HG03095 (cell line): ENCODE results near the gene PPIL1.

ENCODE experiments used
- ATAC-seq: cut with Tn5 transposase; IDR thresholded peaks from one replicate; pipeline ENCODE4 v1.9.1; 2021; ENCODE audit warnings: moderate library complexity; ENCODE audit not compliant: unreplicated experiment

Gene PPIL1

DNA sequence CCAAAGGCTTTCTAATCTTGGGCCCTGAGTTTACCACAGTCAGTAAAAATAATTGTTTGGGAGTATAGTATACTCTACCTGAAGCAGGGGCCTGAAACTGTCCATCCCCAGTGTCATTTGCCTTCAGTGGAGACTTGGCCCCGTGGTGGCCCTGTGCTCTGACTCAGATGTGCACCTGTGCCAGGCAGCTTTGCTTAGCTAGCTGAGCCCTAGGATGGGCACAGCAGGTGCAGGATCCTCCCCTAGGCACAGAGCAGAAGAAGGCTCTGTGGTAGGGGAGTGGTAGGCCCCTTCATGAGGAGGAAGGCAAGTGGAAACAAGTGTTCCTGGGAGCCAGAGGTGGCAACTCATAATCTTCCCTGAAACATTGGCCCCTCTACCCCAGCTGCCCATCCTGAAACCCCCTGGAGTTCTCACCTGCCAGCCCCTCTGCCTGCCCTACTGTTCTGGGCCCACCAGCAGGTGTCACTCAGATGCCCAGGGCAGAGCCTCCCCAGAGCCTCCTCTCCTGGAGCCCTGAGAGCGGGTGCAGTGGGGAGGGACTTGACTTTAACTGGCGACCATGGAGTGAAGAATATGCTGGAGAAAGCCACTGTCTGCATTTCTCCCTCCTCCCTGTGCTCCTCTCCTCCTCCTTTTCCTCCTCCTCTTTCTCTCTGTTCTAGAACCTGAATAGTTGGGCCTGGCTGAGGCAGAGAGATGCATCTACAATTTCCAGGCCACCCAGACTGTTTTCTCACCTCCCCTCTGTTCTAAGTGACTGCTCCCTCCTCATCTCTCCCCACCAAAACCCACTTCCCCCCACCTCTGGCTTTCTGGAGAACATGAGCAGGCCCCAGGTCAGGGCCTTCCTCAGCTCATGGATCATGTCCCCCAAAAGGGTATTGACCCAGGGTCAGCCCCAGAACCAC lies 38.2 kb downstream of the PPIL1 start:
- ATAC-seq: no peak

DNA sequence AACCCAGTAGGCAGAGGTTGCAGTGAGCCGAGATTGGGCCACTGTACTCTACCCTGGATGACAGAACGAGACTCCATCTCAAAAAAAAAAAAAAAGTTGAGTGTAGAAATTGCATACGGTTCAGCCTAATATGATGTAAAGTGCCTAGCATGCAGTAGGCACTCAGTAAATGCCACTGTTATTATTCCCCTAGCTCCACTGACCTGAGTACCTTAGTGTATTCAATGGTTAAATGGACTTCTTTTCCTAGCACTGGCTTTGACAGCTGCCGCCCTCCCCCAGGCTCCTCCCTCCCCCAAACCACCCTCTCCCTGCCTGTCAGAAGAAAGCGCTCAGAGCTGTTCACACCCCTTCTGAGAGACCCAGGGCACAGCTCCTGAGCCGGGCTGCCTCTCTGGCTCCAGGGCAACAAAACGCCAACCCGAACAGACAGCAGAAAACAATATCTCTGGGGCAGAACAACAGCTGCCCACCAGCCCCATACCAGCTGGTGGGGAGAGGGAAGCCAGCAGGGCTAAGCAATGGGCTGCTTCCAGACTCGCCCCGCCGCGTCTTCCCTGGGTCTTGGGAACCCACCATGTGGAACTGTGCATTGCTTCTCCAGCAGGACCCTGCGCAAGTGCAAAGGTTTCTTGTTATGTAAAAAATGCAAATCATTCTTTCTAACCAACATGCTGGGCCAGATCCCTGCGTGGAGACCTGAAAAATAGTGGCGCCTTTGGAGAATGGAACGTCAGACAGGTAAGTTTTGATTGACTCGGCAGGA lies 39.8 kb downstream of the PPIL1 start:
- no peak for ATAC-seq

GRCh38 chr6:36833182-36833789 lies 41.3 kb downstream of the PPIL1 start:
- ATAC-seq: no peak

GRCh38 chr6:36832313-36832712 lies 42.3 kb downstream of the PPIL1 start:
- no peak for ATAC-seq

GRCh38 chr6:36830577-36830976 lies 44.0 kb downstream of the PPIL1 start:
- no peak for ATAC-seq

GRCh38 chr6:36829919-36830544 lies 44.6 kb downstream of the PPIL1 start:
- ATAC-seq: no peak

DNA sequence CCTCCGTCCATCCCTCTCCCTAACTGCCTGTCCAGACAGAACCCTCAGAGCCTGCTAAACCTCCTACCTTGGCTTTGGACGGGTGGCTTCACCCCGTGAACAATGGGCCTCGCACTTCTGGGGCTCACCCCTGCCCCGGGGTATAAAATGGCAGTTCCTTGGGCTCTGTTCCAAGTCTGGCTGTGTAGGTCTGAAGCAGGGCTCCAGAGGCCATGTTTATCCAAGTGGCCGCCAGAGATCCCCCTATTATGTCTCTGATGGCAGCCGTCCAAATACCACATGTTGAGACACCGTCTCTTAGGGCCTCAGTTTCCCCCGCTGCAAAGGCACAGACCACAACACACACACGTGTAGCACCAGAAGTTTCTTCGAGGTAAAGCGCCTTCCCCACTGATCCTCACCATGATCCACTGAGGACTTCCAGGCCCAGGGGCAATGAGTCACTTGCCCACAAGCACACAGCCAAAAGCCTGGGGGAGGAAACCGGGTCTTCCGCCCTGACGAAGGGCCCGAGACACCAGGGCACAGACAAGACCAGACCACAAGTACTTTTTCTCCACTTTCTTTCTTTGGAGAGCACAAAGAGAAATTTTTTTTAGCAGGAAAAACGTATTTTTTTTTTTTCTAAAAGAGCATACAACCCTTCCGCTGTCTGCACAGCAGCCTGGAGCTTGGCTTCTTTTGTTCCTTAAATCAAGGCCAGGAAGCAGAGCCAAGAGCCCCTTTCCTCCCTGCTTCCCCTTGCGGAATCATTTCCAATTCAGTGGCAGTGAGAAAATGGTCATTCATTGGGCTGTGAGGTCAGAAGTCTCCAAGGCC lies 47.1 kb downstream of the PPIL1 start:
- no peak for ATAC-seq

DNA sequence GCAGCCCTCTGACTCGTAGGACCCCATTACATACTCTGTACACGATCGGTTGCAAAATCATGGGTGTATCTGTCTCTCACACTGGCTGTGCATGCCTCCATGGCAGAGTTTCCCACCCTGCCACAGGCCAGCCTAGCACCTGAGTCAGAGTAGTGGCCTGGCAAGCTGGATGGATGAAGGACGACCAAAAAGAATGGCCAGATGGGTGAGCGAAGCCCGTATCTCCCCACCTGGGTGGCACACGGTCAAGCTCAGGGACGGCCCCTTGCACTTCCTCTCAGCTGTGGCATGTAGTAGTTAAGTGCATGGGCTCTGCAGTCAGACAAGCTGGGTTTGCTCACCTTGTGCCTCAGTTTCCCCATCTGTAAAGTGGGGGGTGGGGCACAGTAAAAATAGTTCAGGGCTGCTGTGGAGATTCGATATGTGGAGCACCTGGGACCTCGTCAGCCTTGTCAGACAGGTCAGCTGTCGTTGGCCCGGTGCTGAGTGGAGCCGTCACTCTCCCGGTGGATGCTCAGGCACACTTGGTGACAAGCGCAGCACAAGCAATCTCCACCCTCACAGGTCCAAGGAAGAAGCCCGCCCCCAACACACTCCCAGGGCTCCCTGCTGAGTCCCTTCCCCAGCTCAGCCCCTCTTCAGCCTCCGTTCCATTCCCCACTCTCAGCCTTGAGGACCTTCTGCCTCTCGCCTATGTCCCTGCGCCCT lies 47.9 kb downstream of the PPIL1 start:
- no peak for ATAC-seq

DNA sequence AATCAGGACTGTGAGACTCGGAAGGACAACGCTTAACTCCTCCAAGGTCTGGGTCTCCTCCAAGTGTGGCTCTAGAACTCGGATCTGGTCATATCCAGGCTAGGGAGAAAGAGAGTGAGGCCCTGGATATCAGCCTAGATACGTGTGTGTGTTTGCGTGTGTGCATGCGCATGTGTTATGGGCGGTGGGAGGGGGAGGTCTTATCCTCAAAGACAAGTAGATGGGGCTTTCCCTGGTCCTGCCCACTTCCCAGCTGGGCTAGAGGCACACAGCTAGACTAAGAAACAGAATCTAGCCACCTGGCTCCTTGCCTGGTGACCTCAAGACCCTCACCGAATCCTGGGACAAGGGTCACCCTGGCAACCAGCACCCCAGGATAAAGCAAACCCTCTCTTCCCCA lies 48.6 kb downstream of the PPIL1 start:
- no peak for ATAC-seq

DNA sequence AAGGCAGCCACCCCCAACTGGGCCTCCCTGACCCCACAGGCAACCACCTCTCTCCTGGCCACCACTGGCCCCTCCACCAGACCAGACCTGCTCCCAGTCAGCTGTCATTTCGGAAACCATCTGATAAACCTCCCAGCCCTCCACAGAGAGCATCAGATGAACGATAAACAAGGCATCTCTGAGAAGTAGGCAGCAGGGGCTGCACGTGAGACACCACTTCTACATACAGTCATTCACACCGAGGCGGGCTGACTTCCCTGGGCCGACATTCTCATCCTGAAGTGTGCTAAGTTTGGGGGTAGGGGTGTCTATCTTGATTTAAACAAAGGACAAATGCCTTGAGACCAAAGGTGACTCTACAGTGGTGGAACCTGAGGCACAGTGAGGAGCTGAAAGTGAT lies 49.2 kb downstream of the PPIL1 start:
- ATAC-seq: no peak

- no peak for ATAC-seq
These were observed 50.4 kb downstream of the PPIL1 start for GRCh38 chr6:36824253-36824652.

DNA sequence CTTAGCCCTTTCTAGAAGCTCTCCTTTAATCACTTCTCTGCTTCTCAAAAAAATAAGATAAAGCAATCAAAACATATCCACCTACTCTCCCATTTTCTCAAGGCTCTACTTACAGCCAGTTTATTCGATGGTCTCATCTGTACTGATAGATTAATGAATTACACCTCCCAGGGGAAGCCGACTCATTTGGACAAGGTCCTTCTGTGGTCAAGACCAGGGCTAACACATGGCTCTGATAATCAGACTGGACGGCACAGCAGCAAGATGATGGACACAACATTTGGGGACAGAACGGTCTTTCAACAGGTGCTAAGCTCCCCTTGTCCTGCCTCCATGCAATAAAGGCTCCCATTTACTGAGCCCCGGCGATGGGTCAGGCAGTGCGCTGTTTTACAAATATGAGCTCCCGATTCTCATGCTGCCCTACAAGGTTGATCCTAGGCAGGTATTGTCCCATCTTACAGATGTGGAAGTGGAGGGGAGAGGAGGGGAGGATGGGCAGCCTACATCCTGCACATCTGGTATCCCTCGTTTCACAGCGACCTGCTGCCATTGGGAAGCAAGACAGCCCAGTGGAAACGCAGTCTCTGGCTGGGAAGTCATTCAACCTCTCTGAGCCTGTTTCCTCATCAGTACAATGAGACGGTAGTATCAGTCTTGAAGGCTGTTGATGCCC lies 51.0 kb downstream of the PPIL1 start:
- ATAC-seq: no peak

- no peak for ATAC-seq
These were observed 51.9 kb downstream of the PPIL1 start for GRCh38 chr6:36822506-36823269.

DNA sequence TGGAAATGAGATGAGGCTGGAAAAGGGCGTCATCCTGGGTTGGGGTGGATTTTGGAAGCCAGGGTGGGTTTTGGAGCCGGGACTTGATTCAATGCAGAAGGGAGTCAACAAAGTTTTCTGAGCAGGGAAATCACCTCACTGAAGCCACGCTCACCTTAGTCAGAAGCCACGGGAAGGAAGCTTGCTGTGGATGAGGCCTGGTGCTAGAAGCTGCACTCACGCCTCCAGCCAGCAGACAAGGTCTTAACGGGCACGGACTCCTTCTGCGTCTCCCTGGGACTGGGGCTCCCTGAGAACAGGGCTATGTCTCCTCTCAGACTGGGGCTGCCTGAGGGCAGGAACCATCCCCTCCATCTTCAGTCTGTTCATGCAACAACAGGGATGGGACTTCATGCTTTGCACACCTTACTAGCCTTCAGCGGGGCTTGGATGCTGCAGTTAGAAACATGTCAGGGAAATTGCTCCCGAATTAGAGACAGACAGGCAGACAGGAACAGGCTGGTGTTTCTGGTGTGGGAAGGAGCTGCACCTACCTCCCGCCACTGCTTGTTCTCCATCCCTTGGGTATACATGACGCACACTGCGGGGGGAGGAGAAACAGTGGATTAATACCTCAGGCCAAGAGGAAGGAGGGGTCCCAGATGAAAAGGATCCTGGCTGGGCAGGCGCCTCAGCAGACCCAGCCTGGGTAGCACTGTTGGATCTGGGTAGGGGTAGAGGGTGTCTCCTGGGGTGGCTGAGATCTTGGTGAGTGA lies 52.8 kb downstream of the PPIL1 start:
- no peak for ATAC-seq

DNA sequence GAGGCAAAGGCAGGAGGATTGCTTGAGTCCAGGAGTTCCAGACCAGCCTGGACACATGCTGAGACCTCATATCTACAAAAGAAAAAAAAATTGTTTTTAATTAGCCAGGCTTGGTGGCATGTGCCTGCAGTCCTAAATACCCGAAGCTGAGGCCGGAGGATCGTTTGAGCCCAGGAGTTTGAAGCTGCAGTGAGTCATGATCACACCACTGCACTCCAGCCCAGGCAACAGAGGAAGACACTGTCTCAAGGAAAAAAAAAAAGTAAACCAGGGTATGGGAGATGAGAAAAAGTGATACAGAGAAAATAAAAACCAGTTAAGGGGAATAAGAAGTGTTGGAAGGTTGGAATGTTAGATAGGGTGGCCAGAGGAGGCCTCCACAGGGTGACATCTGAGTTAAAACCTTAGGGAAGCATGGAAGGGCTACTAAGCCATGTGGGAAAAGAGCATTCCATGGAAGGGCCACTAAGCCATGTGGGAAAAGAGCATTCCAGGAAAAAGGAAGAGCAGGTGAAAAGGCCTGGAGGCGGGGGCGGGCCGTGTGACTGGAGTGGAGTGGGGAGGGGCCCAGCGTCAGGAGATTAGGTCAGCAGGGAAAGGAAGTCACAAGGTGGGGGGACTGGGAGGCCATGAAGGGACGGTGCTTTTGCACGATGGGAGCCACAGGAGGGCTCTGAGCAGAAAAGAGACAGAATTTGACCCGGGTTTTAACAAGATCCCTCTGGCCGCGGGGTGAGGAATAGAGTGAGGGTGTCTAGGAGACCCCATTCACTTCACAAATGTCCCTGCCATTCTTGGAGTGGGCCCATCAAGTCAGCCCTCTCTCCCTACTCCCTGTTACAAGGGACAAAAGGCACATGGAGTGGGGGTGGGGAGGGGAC lies 53.7 kb downstream of the PPIL1 start:
- no peak for ATAC-seq

DNA sequence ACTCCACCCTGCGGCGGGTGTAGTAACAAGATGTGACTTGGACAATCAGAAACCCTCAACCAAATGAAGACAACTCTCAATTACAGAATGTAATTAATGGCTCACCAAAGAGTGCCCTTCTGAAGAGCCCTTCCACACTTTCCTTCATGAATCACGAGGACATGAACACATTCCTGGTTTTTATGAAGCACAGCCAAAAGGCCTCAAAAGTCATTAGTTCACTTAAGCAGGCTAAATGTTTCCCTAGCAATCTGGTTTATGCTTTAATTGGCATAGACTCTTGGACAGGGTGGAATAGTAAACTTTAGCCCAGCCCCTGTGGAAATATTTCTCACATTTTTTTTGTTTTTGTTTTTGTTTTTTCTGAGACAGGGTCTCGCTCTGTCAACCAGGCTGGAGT lies 55.8 kb downstream of the PPIL1 start:
- ATAC-seq: no peak

DNA sequence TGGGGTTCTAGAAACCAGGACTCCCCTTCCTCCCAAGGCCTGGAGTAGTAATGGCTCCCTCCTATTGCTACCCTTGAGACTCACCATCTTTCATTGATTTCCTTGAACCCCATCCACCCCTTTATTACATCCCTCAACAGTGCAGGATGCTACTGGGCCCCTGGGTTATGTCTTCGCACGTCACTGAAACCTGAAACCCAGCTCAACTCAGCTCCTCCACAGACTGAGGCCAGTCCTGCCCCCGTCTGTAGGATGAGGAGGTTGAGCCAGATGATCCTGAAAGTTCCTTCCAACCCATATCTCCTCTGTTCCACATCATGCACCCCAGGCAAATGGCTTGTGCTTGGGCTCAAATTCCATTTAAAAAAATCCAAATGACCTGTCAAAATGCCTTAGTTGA lies 56.8 kb downstream of the PPIL1 start:
- no peak for ATAC-seq
